Panc1 (cell line): ENCODE data around the gene MAP2. TPM values are rescaled to one million over a fixed set of nuclear protein-coding genes. Genes with fewer than 3 reads are reported as not detected.

ENCODE experiments used
- ATAC-seq: fragments of 200-7000 bp; cut with Tn5 transposase; 2 replicates; pipeline ENCODE4 v1.9.1; 2020; ENCODE audit warnings: mild to moderate bottlenecking, moderate library complexity
- BruUV-seq: library from RNA; stranded (reverse); fragments of 400-500 nt; replicated peaks from 2 replicates; lab custom pipeline; 2021; lab: Mats Ljungman, UMichigan
- CTCF ChIA-PET: fragments of 300-600 bp; sonication (Branson Sonifier 250); formaldehyde crosslinking; loops from one replicate; lab custom pipeline; 2022; ENCODE audit warnings: antibody characterized with exemption; lab: Charles Lee
- POLR2A ChIA-PET: fragments of 300-600 bp; sonication (Branson Sonifier 250); formaldehyde crosslinking; loops from one replicate; lab custom pipeline; 2022; ENCODE audit warnings: antibody characterized with exemption; lab: Charles Lee
- DNase-seq: peaks from one replicate; pipeline ENCODE4 v3.0.0-alpha.2; 2010; ENCODE audit warnings: low read depth, low spot score
- H3K27ac ChIP-seq: 2 replicates; pipeline ENCODE4 v1.5.1; 2011; ENCODE audit warnings: mild to moderate bottlenecking, low read length, inconsistent platforms
- H3K27me3 ChIP-seq: fragments of 200-500 bp; sonication (Bioruptor generic); 2 replicates; pipeline ENCODE4 v1.6.0; 2014; ENCODE audit warnings: low read length, inconsistent platforms; ENCODE audit not compliant: control insufficient read depth, insufficient read depth
- H3K36me3 ChIP-seq: fragments of 200-500 bp; sonication (Bioruptor generic); 2 replicates; pipeline ENCODE4 v1.5.1; 2014; ENCODE audit warnings: inconsistent platforms, mild to moderate bottlenecking, low read length, moderate library complexity; ENCODE audit not compliant: control insufficient read depth, insufficient read depth
- H3K4me1 ChIP-seq: 2 replicates; pipeline ENCODE4 v1.5.1; 2011; ENCODE audit warnings: inconsistent platforms, mild to moderate bottlenecking, low read length, moderate library complexity; ENCODE audit not compliant: control insufficient read depth, insufficient read depth
- H3K4me3 ChIP-seq, 2 experiments: 2 replicates each; pipeline ENCODE4 v1.5.1; 2011 to 2012; ENCODE audit warnings: low read depth in 2 of 2, low read length in 2 of 2, mild to moderate bottlenecking in 2 of 2, inconsistent platforms in 1 of 2, moderate library complexity in 1 of 2
- H3K9me3 ChIP-seq: fragments of 200-500 bp; sonication (Bioruptor generic); 2 replicates; pipeline ENCODE4 v1.5.1; 2014; ENCODE audit warnings: low read depth, mild to moderate bottlenecking, inconsistent platforms, low read length, moderate library complexity; ENCODE audit not compliant: control insufficient read depth, insufficient read depth
- CTCF ChIP-seq: fragments of 450-650 bp; IDR thresholded peaks from 2 replicates; pipeline ENCODE4 v1.5.1; 2017; ENCODE audit warnings: mild to moderate bottlenecking
- POLR2AphosphoS5 ChIP-seq: IDR thresholded peaks from 2 replicates; pipeline ENCODE4 v1.6.1; 2012; ENCODE audit warnings: mild to moderate bottlenecking, low read depth, low read length, moderate library complexity
- REST ChIP-seq, 2 experiments: IDR thresholded peaks; 2 replicates each; pipeline ENCODE4 v1.6.1; 2011 to 2012; ENCODE audit warnings: low read depth in 2 of 2, control low read depth in 1 of 2, low read length in 1 of 2, mild to moderate bottlenecking in 1 of 2, moderate library complexity in 1 of 2; ENCODE audit not compliant: insufficient read depth in 1 of 2
- SIN3A ChIP-seq: IDR thresholded peaks from 2 replicates; pipeline ENCODE4 v1.6.1; 2012; ENCODE audit warnings: low read depth, mild to moderate bottlenecking, low read length, moderate library complexity, borderline replicate concordance; ENCODE audit not compliant: insufficient read depth
- TCF7L2 ChIP-seq: IDR thresholded peaks from 2 replicates; pipeline ENCODE4 v1.6.1; 2011; ENCODE audit warnings: mild to moderate bottlenecking, low read depth, low read length, inconsistent platforms
- in situ Hi-C: cut with HindIII; loops from 2 replicates; pipeline ENCODE4 v1.10.0; 2016; ENCODE audit warnings: low sequenced_read_pairs, low pct_unique_long_range_greater_than_20kb
- intact Hi-C: fragments of 100-400 bp; cut with micrococcal nuclease; formaldehyde crosslinking; loops from one replicate; pipeline ENCODE4 v1.10.0; 2022; ENCODE audit not compliant: unreplicated experiment
- total RNA-seq: library from RNA; stranded (reverse); gene quantifications from one replicate; pipeline ENCODE4 v1.2.1, GENCODE V29; 2021; ENCODE audit not compliant: unreplicated experiment

MAP2 gene
- total RNA-seq, 1 experiment from 2014 or later, result 44.9 TPM

- ATAC-seq (no peak), DNase-seq (no peak)
- intact Hi-C loops (no loop called here), in situ Hi-C loops (no loop called here)
- POLR2A ChIA-PET, result no interaction called here
- H3K36me3 ChIP-seq, result no peaks in the 10 kb centered on the region
- no TSS peak for BruUV-seq
- H3K9me3 ChIP-seq, result no peaks in the 10 kb centered on the region; the same call in 1 of the 2 replicates
- CTCF ChIA-PET, result no interaction called here
- H3K4me1 ChIP-seq, result no peaks in the 10 kb centered on the region
- no peaks in the 10 kb centered on the region for H3K27me3 ChIP-seq
- TF ChIP-seq POLR2AphosphoS5 (no peak), TCF7L2 (no peak), REST (IDR thresholded peaks at IDR 0.05; ENCODE audit: insufficient read depth in 1 of 2, low read depth in 2 of 2, low read length in 1 of 2) (no peak), SIN3A (no peak), CTCF (no peak)
- H3K4me3 ChIP-seq, result no peak overlapping the region
- no peak overlapping the region for H3K27ac ChIP-seq
Observed at GRCh38 chr2:209401788-209402187, 22.1 kb upstream of the MAP2 start.

GRCh38 chr2:209411296-209411695, 12.6 kb upstream of the MAP2 start:
- intact Hi-C loops, result no loop called here
- in situ Hi-C loops, result no loop called here
- H3K9me3 ChIP-seq, result peaks cover 28% of the 10 kb centered on the region

More at GRCh38 chr2:209411296-209411695, 12.6 kb upstream of the MAP2 start:
- no TSS peak for BruUV-seq
- no peak for ATAC-seq
- POLR2A ChIA-PET, result no interaction called here
- Histone ChIP-seq H3K27ac (no peak overlapping the region), H3K27me3 (no peaks in the 10 kb centered on the region), H3K4me3 (no peak overlapping the region), H3K4me1 (no peaks in the 10 kb centered on the region), H3K36me3 (no peaks in the 10 kb centered on the region)
- DNase-seq, result no peak
- CTCF ChIA-PET, result no interaction called here
- TF ChIP-seq TCF7L2, result no peak
- no peak for TF ChIP-seq CTCF
- no peak for TF ChIP-seq REST (IDR thresholded peaks at IDR 0.05; ENCODE audit: insufficient read depth in 1 of 2, low read depth in 2 of 2, low read length in 1 of 2)
- TF ChIP-seq SIN3A, result no peak
- TF ChIP-seq POLR2AphosphoS5, result no peak
